ENCODE measurements around the gene LRRD1.
A peak's percentile ranks its signal among the peaks of the same experiment; 100 is the strongest.

Gene LRRD1

GRCh38 chr7:92141161-92141560 lies 37.8 kb downstream of the LRRD1 start:
- Histone ChIP-seq H3K9me3 (ENCODE audit: control insufficient read depth, insufficient read depth, low read length) (no peaks in the 10 kb centered on the region; the same call in 1 of the 2 replicates), H3K9ac (ENCODE audit: low read depth, low read length) (no peak overlapping the region), H3K27me3 (ENCODE audit: control insufficient read depth, insufficient read depth, low read length) (no peaks in the 10 kb centered on the region), H3K36me3 (ENCODE audit: control insufficient read depth, insufficient read depth, low read length) (no peaks in the 10 kb centered on the region), H3K4me1 (ENCODE audit: control insufficient read depth, insufficient read depth, low read length) (no peaks in the 10 kb centered on the region), H3K27ac (ENCODE audit: low read depth, low read length) (no peak overlapping the region), H3K4me3 (ENCODE audit: low read depth, low read length) (no peak overlapping the region)

- H3K4me1 ChIP-seq (ENCODE audit: control insufficient read depth, insufficient read depth, low read length) = peaks cover 9% of the 10 kb centered on the region; the same call in 1 of the 2 replicates
- H3K27me3 ChIP-seq (ENCODE audit: control insufficient read depth, insufficient read depth, low read length) = no peaks in the 10 kb centered on the region
- no peak overlapping the region for H3K9ac ChIP-seq (ENCODE audit: low read depth, low read length)
- no peaks in the 10 kb centered on the region; the same call in 1 of the 2 replicates for H3K9me3 ChIP-seq (ENCODE audit: control insufficient read depth, insufficient read depth, low read length)
- H3K27ac ChIP-seq (ENCODE audit: low read depth, low read length) = no peak overlapping the region
- H3K36me3 ChIP-seq (ENCODE audit: control insufficient read depth, insufficient read depth, low read length) = no peaks in the 10 kb centered on the region
- H3K4me3 ChIP-seq (ENCODE audit: low read depth, low read length) = no peak overlapping the region
Observed at GRCh38 chr7:92137557-92137956, 41.4 kb downstream of the LRRD1 start.

GRCh38 chr7:92135052-92135889 lies 43.7 kb downstream of the LRRD1 start:
- H3K27ac ChIP-seq (ENCODE audit: low read depth, low read length) = peak overlapping the region; percentile 95
- peaks cover 12% of the 10 kb centered on the region for H3K36me3 ChIP-seq (ENCODE audit: control insufficient read depth, insufficient read depth, low read length)
- H3K4me1 ChIP-seq (ENCODE audit: control insufficient read depth, insufficient read depth, low read length) = peaks cover 17% of the 10 kb centered on the region
- no peaks in the 10 kb centered on the region; the same call in 1 of the 2 replicates for H3K9me3 ChIP-seq (ENCODE audit: control insufficient read depth, insufficient read depth, low read length)
- peak overlapping the region; percentile 91 for H3K9ac ChIP-seq (ENCODE audit: low read depth, low read length)
- no peaks in the 10 kb centered on the region for H3K27me3 ChIP-seq (ENCODE audit: control insufficient read depth, insufficient read depth, low read length)
- peak overlapping the region; percentile 91 for H3K4me3 ChIP-seq (ENCODE audit: low read depth, low read length)

- peak within 1 kb of the TSS; percentile 91 for H3K9ac ChIP-seq (ENCODE audit: low read depth, low read length)
- no peaks in the 10 kb centered on the region; the same call in 1 of the 2 replicates for H3K9me3 ChIP-seq (ENCODE audit: control insufficient read depth, insufficient read depth, low read length)
- H3K27me3 ChIP-seq (ENCODE audit: control insufficient read depth, insufficient read depth, low read length) = no peaks in the 10 kb centered on the region
- peaks cover 17% of the 10 kb centered on the region for H3K4me1 ChIP-seq (ENCODE audit: control insufficient read depth, insufficient read depth, low read length)
- H3K27ac ChIP-seq (ENCODE audit: low read depth, low read length) = peak within 1 kb of the TSS; percentile 95
- H3K36me3 ChIP-seq (ENCODE audit: control insufficient read depth, insufficient read depth, low read length) = peaks cover 20% of the 10 kb centered on the region
- H3K4me3 ChIP-seq (ENCODE audit: low read depth, low read length) = peak within 1 kb of the TSS; percentile 91
Observed at GRCh38 chr7:92134271-92135051, 44.5 kb downstream of the LRRD1 start, which contains the start of gene CYP51A1. Gene CYP51A1 (minus strand): TSS chr7:92134477. CDS start chr7:92134364, 113 bp downstream.

- peak overlapping the region; percentile 91 for H3K9ac ChIP-seq (ENCODE audit: low read depth, low read length)
- H3K4me3 ChIP-seq (ENCODE audit: low read depth, low read length) = peak overlapping the region; percentile 91
- H3K9me3 ChIP-seq (ENCODE audit: control insufficient read depth, insufficient read depth, low read length) = no peaks in the 10 kb centered on the region
- peaks cover 17% of the 10 kb centered on the region for H3K4me1 ChIP-seq (ENCODE audit: control insufficient read depth, insufficient read depth, low read length)
- peak overlapping the region; percentile 95 for H3K27ac ChIP-seq (ENCODE audit: low read depth, low read length)
- H3K36me3 ChIP-seq (ENCODE audit: control insufficient read depth, insufficient read depth, low read length) = peaks cover 27% of the 10 kb centered on the region
- H3K27me3 ChIP-seq (ENCODE audit: control insufficient read depth, insufficient read depth, low read length) = no peaks in the 10 kb centered on the region
Observed at GRCh38 chr7:92133737-92134270, 45.1 kb downstream of the LRRD1 start.

- H3K27ac ChIP-seq (ENCODE audit: low read depth, low read length) = no peak overlapping the region
- peak overlapping the region; percentile 91 for H3K4me3 ChIP-seq (ENCODE audit: low read depth, low read length)
- peak overlapping the region; percentile 5; the same call in 1 of the 2 replicates for H3K9ac ChIP-seq (ENCODE audit: low read depth, low read length)
- H3K4me1 ChIP-seq (ENCODE audit: control insufficient read depth, insufficient read depth, low read length) = peaks cover 17% of the 10 kb centered on the region
- H3K36me3 ChIP-seq (ENCODE audit: control insufficient read depth, insufficient read depth, low read length) = peaks cover 33% of the 10 kb centered on the region
- H3K27me3 ChIP-seq (ENCODE audit: control insufficient read depth, insufficient read depth, low read length) = no peaks in the 10 kb centered on the region
- no peaks in the 10 kb centered on the region for H3K9me3 ChIP-seq (ENCODE audit: control insufficient read depth, insufficient read depth, low read length)
Observed at GRCh38 chr7:92133133-92133736, 45.7 kb downstream of the LRRD1 start.

- Histone ChIP-seq H3K36me3 (ENCODE audit: control insufficient read depth, insufficient read depth, low read length) (peaks cover 46% of the 10 kb centered on the region), H3K9ac (ENCODE audit: low read depth, low read length) (no peak overlapping the region)
Observed at GRCh38 chr7:92131764-92132330, 47.1 kb downstream of the LRRD1 start.

GRCh38 chr7:92131093-92131492 lies 47.8 kb downstream of the LRRD1 start:
- Histone ChIP-seq H3K9ac (ENCODE audit: low read depth, low read length) (no peak overlapping the region), H3K27ac (ENCODE audit: low read depth, low read length) (no peak overlapping the region), H3K36me3 (ENCODE audit: control insufficient read depth, insufficient read depth, low read length) (peaks cover 54% of the 10 kb centered on the region), H3K4me1 (ENCODE audit: control insufficient read depth, insufficient read depth, low read length) (peaks cover 17% of the 10 kb centered on the region), H3K4me3 (ENCODE audit: low read depth, low read length) (no peak overlapping the region), H3K27me3 (ENCODE audit: control insufficient read depth, insufficient read depth, low read length) (no peaks in the 10 kb centered on the region), H3K9me3 (ENCODE audit: control insufficient read depth, insufficient read depth, low read length) (no peaks in the 10 kb centered on the region)

More at GRCh38 chr7:92131764-92132330, 47.1 kb downstream of the LRRD1 start:
- peak overlapping the region; percentile 91; the same call in 1 of the 2 replicates for H3K4me3 ChIP-seq (ENCODE audit: low read depth, low read length)
- peaks cover 17% of the 10 kb centered on the region for H3K4me1 ChIP-seq (ENCODE audit: control insufficient read depth, insufficient read depth, low read length)
- H3K9me3 ChIP-seq (ENCODE audit: control insufficient read depth, insufficient read depth, low read length) = no peaks in the 10 kb centered on the region
- H3K27ac ChIP-seq (ENCODE audit: low read depth, low read length) = no peak overlapping the region
- no peaks in the 10 kb centered on the region for H3K27me3 ChIP-seq (ENCODE audit: control insufficient read depth, insufficient read depth, low read length)

- H3K9ac ChIP-seq (ENCODE audit: low read depth, low read length) = no peak overlapping the region
- H3K9me3 ChIP-seq (ENCODE audit: control insufficient read depth, insufficient read depth, low read length) = no peaks in the 10 kb centered on the region
- H3K36me3 ChIP-seq (ENCODE audit: control insufficient read depth, insufficient read depth, low read length) = peaks cover 95% of the 10 kb centered on the region
- H3K4me3 ChIP-seq (ENCODE audit: low read depth, low read length) = no peak overlapping the region
- H3K4me1 ChIP-seq (ENCODE audit: control insufficient read depth, insufficient read depth, low read length) = no peaks in the 10 kb centered on the region
- H3K27ac ChIP-seq (ENCODE audit: low read depth, low read length) = no peak overlapping the region
- no peaks in the 10 kb centered on the region for H3K27me3 ChIP-seq (ENCODE audit: control insufficient read depth, insufficient read depth, low read length)
Observed at GRCh38 chr7:92121681-92122080, 57.3 kb downstream of the LRRD1 start.

GRCh38 chr7:92119213-92119759 lies 59.7 kb downstream of the LRRD1 start:
- H3K4me3 ChIP-seq (ENCODE audit: low read depth, low read length) = no peak overlapping the region
- peaks cover 96% of the 10 kb centered on the region for H3K36me3 ChIP-seq (ENCODE audit: control insufficient read depth, insufficient read depth, low read length)
- H3K27me3 ChIP-seq (ENCODE audit: control insufficient read depth, insufficient read depth, low read length) = no peaks in the 10 kb centered on the region
- no peak overlapping the region for H3K27ac ChIP-seq (ENCODE audit: low read depth, low read length)
- H3K4me1 ChIP-seq (ENCODE audit: control insufficient read depth, insufficient read depth, low read length) = no peaks in the 10 kb centered on the region
- H3K9me3 ChIP-seq (ENCODE audit: control insufficient read depth, insufficient read depth, low read length) = no peaks in the 10 kb centered on the region
- H3K9ac ChIP-seq (ENCODE audit: low read depth, low read length) = no peak overlapping the region
